NCI-H2196 treated with DMSO at 0.1 percent for 48 hours (cell line): ENCODE results near the gene TTC4.
"Not testable (repeated sequence)": the region's sequence is repeated elsewhere in the genome, so short reads cannot be mapped to it uniquely, and the experiment has no call there.

Source experiments
- DNase-seq: peaks from one replicate; lab custom pipeline; 2025; ENCODE audit not compliant: unreplicated experiment; lab: John Stamatoyannopoulos, UW

Gene TTC4

DNA sequence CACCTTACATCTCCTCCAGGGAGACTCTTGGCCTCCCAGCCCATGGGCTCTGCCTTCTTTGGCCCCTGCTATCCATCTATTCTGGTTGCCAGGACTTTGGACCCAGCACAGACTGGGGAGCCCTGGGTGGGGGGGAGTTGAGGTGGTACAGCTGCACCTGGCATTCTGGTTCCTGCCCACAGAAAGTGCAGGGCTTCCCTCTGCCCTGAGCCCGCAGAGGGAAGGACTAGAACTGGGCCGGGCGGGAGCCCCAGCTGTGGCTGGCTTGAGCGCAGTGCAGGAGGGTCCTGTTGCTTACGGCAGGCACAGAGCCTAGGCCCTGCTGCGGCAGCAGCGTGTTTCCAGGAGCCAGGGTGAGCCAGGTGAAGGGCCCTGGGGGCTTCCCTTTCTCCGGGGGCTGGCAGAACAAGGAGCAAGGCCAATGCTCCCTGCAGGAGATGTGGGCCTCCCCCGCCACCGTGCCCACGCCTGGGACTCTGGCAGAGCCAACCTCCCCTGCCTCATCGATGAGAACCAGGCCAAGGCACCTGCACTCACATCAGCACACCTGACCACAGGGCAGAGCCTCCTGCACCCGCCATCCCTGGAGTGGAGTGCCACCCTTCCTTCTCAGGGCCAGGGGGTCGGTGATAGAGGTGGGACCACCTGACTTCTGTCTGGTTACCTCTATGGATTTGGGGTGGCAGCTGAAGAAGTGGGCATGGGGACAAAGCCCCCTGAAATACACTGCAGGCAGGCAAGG is 32.6 kb downstream of the TTC4 start:
- no peak for DNase-seq

DNA sequence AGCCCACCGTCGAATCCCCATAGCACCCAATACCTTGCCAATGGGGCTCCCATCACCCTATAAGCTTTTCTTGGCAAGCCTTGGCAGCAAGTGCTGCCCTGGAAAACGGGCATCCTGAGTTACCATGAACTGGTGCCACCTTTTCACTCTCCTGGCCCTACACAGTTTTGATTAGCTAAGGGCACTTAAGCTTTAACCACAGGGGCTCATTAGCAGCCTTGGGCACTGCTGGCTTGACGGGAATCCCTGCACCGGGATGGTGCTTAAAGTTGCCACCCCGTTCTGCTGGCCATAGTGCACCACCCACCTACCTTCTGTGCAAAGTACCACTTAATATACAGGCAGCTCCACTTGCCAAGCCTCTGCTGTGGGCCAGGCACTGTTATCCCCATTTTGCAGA is 34.9 kb downstream of the TTC4 start:
- DNase-seq = no peak

DNA sequence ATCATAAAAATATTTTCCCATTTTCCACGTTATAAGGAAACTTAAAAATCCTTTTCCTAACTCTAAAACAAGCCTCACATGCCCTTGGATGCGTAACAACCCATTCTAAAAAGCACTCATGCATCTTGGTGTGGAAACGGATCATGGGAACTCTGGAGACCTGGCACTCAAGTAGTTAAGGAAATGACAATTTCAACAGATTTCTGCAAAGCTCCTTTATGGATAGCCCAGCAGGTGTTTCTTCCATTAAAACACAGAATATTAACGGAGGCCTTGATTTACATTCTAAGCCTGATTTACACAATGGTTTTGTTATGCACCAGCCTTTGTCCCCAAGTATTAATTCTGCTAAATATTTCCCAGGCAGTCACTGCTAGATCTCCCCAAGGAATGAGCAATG is 35.8 kb downstream of the TTC4 start:
- DNase-seq = no peak

DNA sequence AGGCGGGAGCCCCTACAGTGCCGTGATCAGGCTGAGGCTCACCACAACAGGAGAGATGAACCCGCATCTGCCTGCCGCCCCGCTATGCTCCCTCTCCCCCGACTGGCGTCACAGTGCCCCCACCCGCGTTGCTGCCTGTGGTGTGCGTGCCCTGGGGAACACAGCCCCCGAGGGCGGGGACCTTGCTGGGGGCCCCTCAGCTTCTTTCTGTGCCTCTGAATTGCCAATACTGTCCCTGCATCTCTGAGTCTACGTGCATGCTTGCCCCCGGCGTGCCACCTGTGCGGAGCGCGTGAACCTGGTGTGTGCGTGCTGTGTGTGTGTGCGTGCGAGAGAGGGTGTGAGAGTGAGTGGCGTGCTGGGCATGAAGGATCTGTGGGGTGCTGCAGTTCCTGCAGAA is 38.4 kb downstream of the TTC4 start:
- no peak for DNase-seq

DNA sequence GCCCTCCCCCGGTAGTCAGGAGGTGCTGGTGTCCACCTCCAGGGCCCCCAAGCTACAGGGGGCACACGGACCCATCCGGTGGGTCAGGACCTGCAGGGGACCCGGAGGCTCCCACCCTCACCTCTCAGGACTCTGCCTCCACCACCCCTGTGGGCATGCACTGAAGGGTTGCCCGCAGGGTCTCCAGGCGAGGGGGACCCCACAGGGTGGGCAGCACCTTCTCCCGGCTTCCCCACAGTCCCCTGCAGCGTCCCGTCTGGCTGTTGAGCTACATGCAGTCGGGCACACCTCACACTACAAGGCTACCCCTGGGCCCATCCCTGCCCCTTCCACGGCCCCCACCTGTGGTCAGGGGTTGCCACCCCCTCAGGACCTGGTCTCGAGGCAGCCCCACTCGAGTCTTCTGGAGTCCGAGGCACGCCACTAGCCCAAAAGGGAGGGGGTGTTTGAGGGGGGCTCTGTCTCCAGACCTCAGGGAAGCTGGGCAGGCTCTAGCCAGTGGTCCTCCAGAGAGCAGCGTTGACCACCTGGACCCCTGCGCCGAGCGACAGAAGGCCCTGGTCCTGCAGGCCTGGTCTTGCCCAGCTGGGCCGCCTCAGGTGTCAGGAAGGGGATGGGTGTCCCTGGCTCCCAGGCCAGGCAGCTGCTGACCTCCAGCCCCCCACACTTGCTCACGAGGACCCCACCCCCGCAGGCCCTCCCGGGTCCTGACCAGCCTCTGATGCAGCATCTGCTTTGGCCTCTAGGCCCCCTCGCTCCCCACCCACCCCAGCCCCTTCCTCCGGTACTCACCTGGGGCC is 39.0 kb downstream of the TTC4 start:
- no peak for DNase-seq

DNA sequence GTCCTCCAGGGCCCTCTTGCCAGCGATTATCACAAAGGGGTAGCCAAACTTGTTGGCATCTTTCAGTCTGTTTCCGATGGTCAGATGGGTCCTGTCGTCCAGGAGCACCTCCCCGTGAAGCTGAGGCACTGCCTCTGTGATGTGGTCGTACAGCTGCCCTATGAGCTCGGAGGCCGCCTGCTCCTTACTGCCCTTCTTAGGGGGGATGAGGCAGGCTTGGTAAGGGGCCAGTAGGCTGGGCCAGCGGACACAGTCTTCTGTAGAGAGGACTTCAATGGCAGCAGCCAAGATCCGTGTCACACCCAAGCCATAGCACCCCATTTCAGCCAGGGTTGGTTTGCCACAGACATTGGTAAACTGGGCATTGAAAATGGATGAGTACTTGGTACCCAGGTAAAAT is 42.2 kb downstream of the TTC4 start:
- DNase-seq = no peak

DNA sequence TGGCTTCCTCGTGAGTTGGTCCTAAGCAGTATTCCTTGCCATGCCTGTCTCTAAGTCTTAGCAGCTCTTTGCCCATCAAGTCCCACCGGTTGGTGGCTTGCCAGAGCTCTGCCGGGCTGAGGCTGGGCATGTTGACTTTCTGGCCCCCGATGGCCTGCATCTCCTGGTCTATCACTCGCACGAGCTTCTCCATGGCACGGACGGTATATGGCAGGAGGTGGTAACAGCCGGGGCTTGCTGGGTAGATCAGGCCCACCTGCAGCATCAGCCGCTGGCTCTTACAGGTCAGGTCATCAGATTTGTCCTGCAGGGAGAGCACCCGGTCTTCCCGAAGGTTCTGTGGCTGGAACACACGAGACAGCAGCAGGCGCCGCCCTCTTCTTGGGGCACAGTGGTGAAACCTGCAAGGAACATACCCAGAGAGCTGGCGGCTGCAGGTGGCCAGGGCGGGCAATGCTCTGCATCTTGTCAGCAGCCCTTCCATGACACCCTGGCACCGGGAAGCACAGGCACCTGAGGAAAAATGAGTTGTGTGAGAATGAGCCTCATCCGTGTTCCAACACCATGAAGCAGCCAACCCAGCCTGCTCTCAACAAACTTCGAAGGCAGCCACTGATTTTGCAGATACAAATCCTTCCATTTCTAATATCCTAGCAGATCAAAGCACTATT is 43.2 kb downstream of the TTC4 start:
- no peak for DNase-seq

DNA sequence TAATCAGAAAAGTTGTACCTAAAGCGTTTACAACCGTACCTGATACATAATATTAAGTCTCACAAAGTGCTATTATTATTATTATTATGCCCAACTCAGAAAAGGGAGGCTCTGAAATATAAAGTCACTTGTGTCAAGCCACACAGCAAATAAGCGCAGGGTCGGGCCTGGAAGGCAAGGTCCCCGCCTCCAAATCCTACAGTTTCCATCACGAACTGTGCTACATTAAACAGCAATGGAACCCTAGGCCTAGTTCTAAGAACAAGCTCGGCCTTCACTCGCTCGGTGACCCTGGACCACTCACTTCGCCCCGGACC is 48.1 kb downstream of the TTC4 start:
- no peak for DNase-seq

DNA sequence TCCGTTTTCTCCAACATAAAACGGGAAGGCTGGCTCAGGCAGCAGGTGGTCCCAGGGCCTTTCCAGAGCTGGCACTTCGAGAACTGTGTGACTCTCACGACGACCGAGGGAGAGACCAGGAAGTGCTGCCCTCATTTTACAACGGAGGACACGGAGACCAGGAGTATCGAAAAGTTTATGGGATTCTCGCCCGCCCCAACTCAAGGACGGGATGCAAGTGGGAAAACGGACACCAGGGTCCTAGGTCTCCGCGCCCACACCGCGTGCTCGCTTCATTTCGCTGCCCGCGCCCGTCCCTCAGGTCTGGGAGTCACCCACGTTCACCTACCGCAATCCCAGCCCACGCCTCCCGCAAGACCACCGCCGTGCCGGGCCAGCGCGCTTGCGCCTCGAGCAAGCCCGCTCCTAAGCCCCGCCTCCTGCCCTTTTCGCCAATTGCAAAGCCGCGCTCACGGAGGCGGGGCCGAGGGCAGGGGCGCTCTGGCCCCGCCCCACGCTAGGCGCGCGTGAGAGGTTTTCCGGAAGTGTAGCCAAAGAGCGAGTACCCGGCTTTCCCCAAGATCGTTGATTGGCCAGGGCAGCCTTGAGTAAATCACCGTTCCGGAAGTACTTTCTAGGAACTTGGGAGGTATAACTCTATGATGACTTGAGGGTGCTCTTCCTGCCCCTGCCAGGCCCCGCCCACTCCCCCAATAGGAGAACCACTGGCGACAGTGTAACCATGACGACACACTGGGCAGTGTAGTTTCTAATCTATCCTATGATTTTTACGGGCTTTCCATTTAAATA is 48.7 kb downstream of the TTC4 start, which contains the start of gene PARS2:
Gene PARS2 (minus strand): TSS at position 391 of the 789 bp plus-strand sequence. CDS start 5,362 bp downstream, outside the sequence.
- DNase-seq = peak; percentile 99

DNA sequence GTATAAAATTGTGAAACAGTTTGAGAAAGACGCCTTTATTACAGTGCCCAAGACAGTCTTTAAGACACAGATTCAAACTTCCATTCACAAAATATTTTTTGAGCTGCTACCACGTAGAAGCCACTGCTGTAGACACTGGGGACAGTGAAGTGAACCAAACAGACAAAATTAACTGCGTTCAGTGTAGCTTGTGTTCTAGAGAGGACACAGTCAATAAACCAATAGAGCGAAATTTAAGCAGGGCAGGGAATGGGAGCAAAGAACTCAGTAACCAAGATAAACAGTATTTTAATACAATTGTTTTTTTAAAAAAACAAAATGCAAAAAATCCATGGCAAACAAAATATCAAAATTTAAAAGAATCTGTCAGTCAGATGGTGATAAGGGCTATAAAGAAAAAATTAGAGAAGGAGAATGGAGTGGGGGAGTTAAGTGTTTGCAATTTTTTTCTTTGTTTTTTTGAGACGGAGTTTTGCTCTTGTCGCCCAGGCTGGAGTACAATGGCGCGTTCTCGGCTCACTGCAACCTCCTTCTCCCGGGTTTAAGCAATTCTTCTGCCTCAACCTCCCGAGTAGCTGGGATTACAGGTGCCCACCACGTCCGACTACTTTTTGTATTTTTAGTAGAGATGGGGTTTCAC is 49.4 kb downstream of the TTC4 start:
- DNase-seq = no peak

DNA sequence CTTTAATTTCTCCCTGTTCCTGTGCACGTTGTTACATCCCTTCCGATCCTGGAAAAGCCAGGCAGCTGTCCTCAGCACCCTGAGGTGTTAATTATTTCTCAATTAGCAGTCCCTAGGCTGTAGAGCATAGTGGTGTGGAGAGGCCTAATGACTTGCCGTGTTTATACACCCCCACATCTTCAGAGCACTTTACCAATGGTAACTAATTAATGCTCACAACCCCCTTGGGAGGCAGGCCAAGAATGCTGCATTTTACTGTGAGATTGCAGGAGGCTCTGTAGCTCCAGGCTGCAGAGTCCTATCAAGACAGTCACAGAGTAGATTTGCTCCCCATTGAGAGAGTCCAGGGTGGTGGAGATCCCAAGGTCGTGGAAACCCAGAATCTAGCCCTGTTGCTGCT is 51.1 kb downstream of the TTC4 start:
- DNase-seq = no peak

DNA sequence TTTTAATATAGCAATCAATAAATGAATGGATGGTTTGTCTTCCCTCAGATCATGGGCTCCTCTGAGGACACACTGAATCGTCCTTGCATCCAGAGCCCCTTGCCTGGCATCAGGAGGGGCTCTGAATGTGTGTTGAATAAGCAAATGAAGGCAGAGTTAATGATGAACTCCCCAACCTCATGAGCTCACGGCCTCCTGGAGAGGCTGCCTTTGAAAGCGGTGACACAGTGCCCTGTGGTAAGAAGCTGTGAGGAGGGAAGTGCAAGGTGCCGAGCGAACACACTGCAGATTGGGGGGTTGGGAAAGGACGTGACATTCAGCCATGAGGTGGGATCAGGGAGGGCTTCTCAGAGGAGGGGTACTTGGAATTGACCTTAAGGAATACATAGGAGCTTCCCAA is 51.9 kb downstream of the TTC4 start:
- no peak for DNase-seq

DNA sequence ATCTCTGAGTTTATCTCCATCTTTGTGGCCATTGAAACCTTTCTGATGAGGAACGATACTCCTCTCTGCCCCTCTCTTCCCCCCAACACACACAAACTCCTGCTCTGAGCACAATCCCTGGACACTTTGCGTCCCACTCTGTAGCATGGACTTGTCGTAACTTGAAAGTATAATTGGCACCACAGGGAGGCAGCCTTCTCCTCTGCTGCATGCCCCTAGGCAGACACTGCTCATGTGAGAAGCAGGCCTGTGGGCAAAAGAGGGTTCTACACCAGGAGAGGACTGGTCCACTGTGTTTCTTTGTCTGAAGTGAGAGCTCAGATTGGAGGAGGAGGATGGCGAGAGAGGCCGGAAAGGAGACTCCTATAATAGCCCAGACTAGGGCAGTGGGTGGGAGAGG is 52.4 kb downstream of the TTC4 start:
- DNase-seq = no peak

DNA sequence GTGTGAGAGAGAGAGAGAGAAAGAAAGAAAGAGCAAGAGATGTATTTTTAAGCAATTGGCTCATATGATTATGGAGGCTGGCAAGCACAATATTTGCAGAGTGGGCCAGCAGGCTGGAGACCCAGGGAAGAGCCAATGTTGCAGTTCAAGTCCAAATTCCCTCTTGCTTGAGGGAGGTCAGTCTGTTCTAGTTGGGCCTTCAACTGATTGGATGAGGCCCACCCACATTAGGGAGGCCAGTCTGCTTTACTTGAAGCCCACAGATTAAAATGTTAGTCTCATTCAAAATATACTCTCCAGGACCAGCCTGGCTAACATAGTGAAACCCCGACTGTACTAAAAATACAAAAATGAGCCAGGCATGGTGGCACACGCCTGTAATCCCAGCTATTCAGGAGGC is 57.3 kb downstream of the TTC4 start:
- no peak for DNase-seq

DNA sequence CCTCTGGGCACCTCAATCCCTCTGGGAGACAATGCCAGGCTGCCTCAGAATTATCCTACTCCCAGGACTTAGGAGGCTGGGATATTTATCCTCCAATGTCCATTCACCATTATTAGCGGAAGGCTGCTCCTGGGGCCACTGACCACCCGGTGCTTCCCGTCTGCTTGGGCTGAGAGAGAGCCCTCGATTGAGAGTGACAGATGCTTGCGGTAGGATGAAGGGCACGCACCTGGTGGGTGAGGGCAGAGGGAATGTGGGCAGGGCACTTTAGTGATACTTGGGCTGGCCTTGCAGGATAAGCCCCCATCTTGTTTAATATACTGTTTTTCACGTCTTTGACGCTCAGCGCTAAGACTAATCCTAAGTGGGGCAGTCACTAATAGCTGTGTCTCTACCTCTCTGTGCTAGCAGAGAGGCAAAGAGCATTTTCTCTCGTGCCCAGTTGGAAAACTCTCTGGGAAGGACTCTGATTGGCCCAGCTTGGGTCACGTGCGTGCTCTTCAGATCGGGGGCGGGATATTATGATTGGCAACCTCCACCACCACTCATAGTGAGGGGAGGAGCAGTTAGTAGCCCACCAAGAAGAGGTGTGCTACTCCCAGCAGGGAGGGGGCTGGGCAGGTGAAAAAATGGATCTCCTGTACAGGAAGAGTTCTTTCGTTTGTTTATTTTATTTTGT is 59.3 kb downstream of the TTC4 start:
- no peak for DNase-seq

DNA sequence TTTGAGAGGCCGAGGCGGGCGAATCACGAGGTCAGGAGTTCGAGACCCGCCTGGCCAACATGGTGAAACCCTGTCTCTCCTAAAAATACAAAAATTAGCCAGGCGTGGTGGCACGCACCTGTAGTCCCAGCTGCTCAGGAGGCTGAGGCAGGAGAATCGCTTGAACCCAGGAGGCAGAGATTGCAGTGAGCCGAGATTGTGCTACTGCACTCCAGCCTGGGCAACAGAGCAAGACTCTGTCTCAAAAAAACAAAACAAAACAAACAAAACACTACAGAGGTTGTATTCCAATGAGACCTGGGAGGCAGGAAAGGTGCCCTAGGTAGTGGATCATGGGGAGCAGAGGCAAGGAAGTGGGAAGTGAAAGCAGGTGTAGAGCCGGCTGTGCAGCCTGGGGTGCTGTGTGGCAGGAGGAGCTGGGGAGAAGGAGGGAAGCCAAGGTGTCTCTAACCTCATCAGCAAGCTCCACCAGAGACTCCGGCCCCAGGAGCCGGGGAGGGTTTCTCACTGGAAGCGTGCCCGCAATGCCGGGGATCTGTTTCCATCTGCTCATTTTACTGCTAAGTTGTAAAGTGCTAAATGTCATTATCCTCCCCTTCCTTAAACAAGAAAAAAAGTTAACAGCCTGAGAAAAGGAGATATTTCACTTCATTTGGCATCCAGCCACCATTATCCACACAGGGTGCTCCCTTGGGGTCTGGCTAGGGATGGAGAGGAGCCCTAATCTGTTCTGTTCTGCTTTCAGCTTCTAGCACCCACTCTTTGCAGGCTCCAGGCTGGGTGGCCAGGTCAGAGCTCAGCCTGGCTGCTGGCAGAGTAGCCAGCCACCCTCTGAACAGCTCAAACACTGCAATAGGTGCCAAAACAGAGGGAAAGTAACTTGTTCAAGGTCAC is 60.4 kb downstream of the TTC4 start:
- not testable (repeated sequence) for DNase-seq

DNA sequence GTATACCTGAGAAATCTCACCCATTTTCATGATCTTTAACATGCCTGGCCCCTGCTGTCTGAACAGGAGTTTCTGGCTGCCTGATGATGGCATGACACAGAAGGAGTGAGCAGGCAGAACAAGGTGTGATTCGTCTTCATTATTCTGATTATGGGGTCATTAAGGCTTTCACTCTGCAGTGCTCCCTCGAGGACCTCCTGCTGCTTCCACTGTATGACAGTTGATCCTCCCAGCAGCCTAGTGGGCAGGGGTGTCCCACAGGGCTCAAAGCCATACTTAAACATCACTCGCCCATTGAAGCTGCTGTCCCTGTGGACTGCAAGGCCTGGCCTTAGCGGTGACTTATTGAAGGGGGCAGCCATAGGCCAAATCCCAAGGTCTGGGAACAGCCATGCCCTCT is 61.4 kb downstream of the TTC4 start:
- no peak for DNase-seq

DNA sequence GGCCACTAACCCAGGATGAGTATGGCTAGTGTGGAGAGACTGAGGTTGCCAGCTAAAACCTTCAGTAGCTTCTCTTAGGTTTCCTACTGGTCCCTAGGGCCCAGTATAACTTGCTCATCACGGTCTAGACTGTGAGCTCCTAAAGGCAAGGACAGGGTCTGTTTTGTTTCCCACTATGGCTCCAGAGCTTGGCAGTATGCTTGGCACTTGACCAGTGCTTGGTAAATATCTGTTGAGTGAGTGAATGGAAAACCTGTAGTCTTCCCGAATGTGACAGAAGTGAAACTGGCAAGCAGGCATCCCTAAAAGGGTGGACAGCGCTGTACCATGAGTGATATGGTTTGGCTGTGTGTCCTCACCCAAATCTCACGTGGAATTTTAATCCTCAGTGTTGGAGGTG is 61.8 kb downstream of the TTC4 start:
- no peak for DNase-seq

DNA sequence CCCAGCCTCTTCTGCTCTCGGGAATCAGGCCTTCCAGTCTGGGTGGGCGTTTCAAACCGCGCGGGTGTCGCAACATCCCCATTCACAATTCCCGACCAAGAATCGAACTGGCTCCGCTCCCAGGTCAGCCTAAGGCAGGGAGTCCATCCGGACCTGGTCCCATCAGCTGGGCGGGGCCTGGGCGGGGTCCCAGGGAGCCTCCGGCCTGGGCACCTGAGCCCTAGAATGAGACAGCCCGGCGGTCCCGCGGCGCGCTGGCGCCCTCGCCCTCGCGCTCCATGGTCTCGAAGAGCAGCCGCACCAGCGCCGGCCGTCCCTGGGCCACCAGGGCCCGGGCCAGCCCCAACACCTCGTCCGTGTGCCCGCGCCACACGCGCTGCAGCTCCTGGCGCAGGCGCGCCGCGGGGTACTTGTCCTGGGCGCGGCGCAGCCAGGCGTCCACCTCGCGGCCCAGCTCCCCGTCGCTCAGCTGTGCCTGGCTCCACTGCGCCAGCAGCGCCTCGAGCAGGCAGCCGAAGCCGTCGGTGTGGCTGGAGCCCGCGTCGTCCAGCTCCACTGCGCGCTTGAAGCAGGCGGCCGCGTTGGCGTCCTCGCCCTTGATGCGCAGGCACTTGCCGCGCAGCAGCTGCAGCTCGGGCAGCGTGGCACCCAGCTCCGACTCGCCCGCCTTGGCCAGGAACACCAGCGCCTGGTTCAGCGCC is 65.5 kb downstream of the TTC4 start:
- no peak for DNase-seq
